IMR-90 (cell line): ENCODE data around the gene A4GNT. TPM values are rescaled to one million over a fixed set of nuclear protein-coding genes. Genes with fewer than 3 reads are reported as not detected.
A peak's percentile ranks its signal among the peaks of the same experiment; 100 is the strongest.

ENCODE experiments used
- ATAC-seq: fragments of 200-7000 bp; cut with Tn5 transposase; 2 replicates; pipeline ENCODE4 v1.9.1; 2020; ENCODE audit warnings: low read depth, mild to moderate bottlenecking, moderate library complexity
- BruUV-seq: library from RNA; stranded (reverse); fragments of 400-500 nt; replicated peaks from 2 replicates; lab custom pipeline; 2021; lab: Mats Ljungman, UMichigan
- CTCF ChIA-PET: fragments of 300-600 bp; formaldehyde crosslinking; extraction: SDS; loops from one replicate; lab custom pipeline; 2021; ENCODE audit warnings: antibody characterized with exemption; lab: Yijun Ruan, JAX
- POLR2A ChIA-PET: fragments of 300-600 bp; sonication (Branson Sonifier 250); formaldehyde crosslinking; loops from one replicate; lab custom pipeline; 2022; ENCODE audit warnings: antibody characterized with exemption; ENCODE audit not compliant: unreplicated experiment; lab: Charles Lee
- DNase-seq: peaks from one replicate; pipeline ENCODE4 v3.0.0; 2013
- H2AFZ ChIP-seq: replicated peaks from 2 replicates; pipeline ENCODE3; 2013; ENCODE audit warnings: low read length, mild to moderate bottlenecking; ENCODE audit not compliant: poor library complexity
- H2AK5ac ChIP-seq: 2 replicates; pipeline ENCODE4 v1.6.1; 2013; ENCODE audit warnings: low read depth, low read length, inconsistent platforms
- H2AK9ac ChIP-seq: replicated peaks from 2 replicates; pipeline ENCODE3; 2013; ENCODE audit warnings: mild to moderate bottlenecking, low read depth, low read length, moderate library complexity; ENCODE audit not compliant: poor library complexity
- H2BK120ac ChIP-seq: 2 replicates; pipeline ENCODE4 v1.6.1; 2013; ENCODE audit warnings: low read depth, low read length, inconsistent platforms
- H2BK15ac ChIP-seq: 3 replicates; pipeline ENCODE4 v1.6.1; 2013; ENCODE audit warnings: low read depth, low read length, inconsistent platforms
- H2BK20ac ChIP-seq: 2 replicates; pipeline ENCODE4 v1.6.1; 2013; ENCODE audit warnings: low read depth, mild to moderate bottlenecking, inconsistent platforms, low read length, moderate library complexity
- H2BK5ac ChIP-seq: 2 replicates; pipeline ENCODE4 v1.6.1; 2013; ENCODE audit warnings: mild to moderate bottlenecking, low read depth, low read length, inconsistent platforms; ENCODE audit not compliant: poor library complexity, severe bottlenecking
- H3K14ac ChIP-seq: replicated peaks from 2 replicates; pipeline ENCODE4 v1.6.1; 2013; ENCODE audit warnings: low read depth, low read length, inconsistent platforms
- H3K18ac ChIP-seq: 2 replicates; pipeline ENCODE4 v1.6.1; 2013; ENCODE audit warnings: low read depth, low read length, control low read depth
- H3K23ac ChIP-seq: 2 replicates; pipeline ENCODE4 v1.6.1; 2013; ENCODE audit warnings: low read depth, low read length, inconsistent platforms
- H3K27ac ChIP-seq: 2 replicates; pipeline ENCODE4 v1.5.1; 2013; ENCODE audit warnings: mild to moderate bottlenecking, control low read depth, low read length; ENCODE audit not compliant: insufficient read depth
- H3K27me3 ChIP-seq: 2 replicates; pipeline ENCODE4 v1.6.1; 2013; ENCODE audit warnings: low read length; ENCODE audit not compliant: control insufficient read depth, insufficient read depth
- H3K36me3 ChIP-seq: 2 replicates; pipeline ENCODE4 v1.6.1; 2013; ENCODE audit warnings: low read length, mixed read lengths; ENCODE audit not compliant: control insufficient read depth, insufficient read depth
- H3K4ac ChIP-seq: 2 replicates; pipeline ENCODE4 v1.6.1; 2013; ENCODE audit warnings: low read depth, low read length, inconsistent platforms
- H3K4me1 ChIP-seq: 2 replicates; pipeline ENCODE4 v1.6.1; 2013; ENCODE audit warnings: low read length, mixed read lengths; ENCODE audit not compliant: control insufficient read depth, insufficient read depth
- H3K4me2 ChIP-seq: 2 replicates; pipeline ENCODE4 v1.6.1; 2013; ENCODE audit warnings: low read depth, mild to moderate bottlenecking, control low read depth, low read length, moderate library complexity
- H3K4me3 ChIP-seq: 2 replicates; pipeline ENCODE4 v1.5.1; 2013; ENCODE audit warnings: low read depth, mild to moderate bottlenecking, control low read depth, low read length, moderate library complexity; ENCODE audit not compliant: insufficient read depth
- H3K56ac ChIP-seq: 2 replicates; pipeline ENCODE4 v1.6.1; 2013; ENCODE audit warnings: low read length, inconsistent platforms; ENCODE audit not compliant: insufficient read depth; ENCODE audit errors: extremely low read depth
- H3K79me1 ChIP-seq, 2 experiments: 2 replicates each; pipeline ENCODE4 v1.6.1; 2013; ENCODE audit warnings: low read length in 2 of 2, inconsistent platforms in 1 of 2, low read depth in 1 of 2
- H3K9ac ChIP-seq: 2 replicates; pipeline ENCODE4 v1.6.1; 2013; ENCODE audit warnings: low read depth, low read length, control low read depth
- H3K9me1 ChIP-seq: 2 replicates; pipeline ENCODE4 v1.6.1; 2013; ENCODE audit warnings: low read length, inconsistent platforms; ENCODE audit not compliant: insufficient read depth
- H3K9me3 ChIP-seq: 2 replicates; pipeline ENCODE4 v1.6.1; 2013; ENCODE audit warnings: low read length; ENCODE audit not compliant: control insufficient read depth, insufficient read depth
- H4K20me1 ChIP-seq: 2 replicates; pipeline ENCODE4 v1.6.1; 2013; ENCODE audit warnings: low read length, inconsistent platforms; ENCODE audit not compliant: insufficient read depth
- H4K5ac ChIP-seq: 2 replicates; pipeline ENCODE4 v1.6.1; 2013; ENCODE audit warnings: mild to moderate bottlenecking, low read depth, low read length, control low read depth
- H4K8ac ChIP-seq, 2 experiments: 2 replicates each; pipeline ENCODE4 v1.6.1; 2013; ENCODE audit warnings: low read depth in 2 of 2, low read length in 2 of 2, control low read depth in 1 of 2, inconsistent platforms in 1 of 2
- H4K91ac ChIP-seq: 2 replicates; pipeline ENCODE4 v1.6.1; 2013; ENCODE audit warnings: low read depth, low read length, inconsistent platforms; ENCODE audit not compliant: insufficient read depth
- BHLHE40 ChIP-seq: fragments of 150-350 bp; IDR thresholded peaks from 2 replicates; pipeline ENCODE4 v1.6.1; 2016; ENCODE audit warnings: mild to moderate bottlenecking, low read depth, low read length
- CEBPB ChIP-seq: IDR thresholded peaks from 2 replicates; pipeline ENCODE4 v1.6.1; 2012; ENCODE audit warnings: low read depth, low read length, improper control_type of control experiment
- CHD1 ChIP-seq: IDR thresholded peaks from 2 replicates; pipeline ENCODE4 v1.6.1; 2012; ENCODE audit warnings: low read depth, low read length, improper control_type of control experiment
- ELK1 ChIP-seq: fragments of 150-350 bp; IDR thresholded peaks from 2 replicates; pipeline ENCODE4 v1.6.1; 2016; ENCODE audit warnings: low read depth, mild to moderate bottlenecking, low read length, moderate library complexity, borderline replicate concordance
- FOS ChIP-seq: fragments of 150-350 bp; IDR thresholded peaks from 2 replicates; pipeline ENCODE4 v1.6.1; 2016; ENCODE audit warnings: low read depth, low read length
- MAFK ChIP-seq: IDR thresholded peaks from 2 replicates; pipeline ENCODE4 v1.6.1; 2012; ENCODE audit warnings: low read depth, low read length, improper control_type of control experiment
- MAZ ChIP-seq: IDR thresholded peaks from 2 replicates; pipeline ENCODE4 v1.6.1; 2012; ENCODE audit warnings: low read depth, mild to moderate bottlenecking, low read length, improper control_type of control experiment, moderate library complexity, borderline replicate concordance
- MXI1 ChIP-seq: IDR thresholded peaks from 2 replicates; pipeline ENCODE4 v1.6.1; 2012; ENCODE audit warnings: low read depth, mild to moderate bottlenecking, low read length, moderate library complexity, borderline replicate concordance
- NFE2L2 ChIP-seq: fragments of 150-350 bp; IDR thresholded peaks from 2 replicates; pipeline ENCODE4 v1.6.1; 2016; ENCODE audit warnings: low read depth, mild to moderate bottlenecking, low read length
- POLR2A ChIP-seq: IDR thresholded peaks from 2 replicates; pipeline ENCODE4 v1.6.1; 2012; ENCODE audit warnings: mild to moderate bottlenecking, low read depth, low read length
- RAD21 ChIP-seq: IDR thresholded peaks from 2 replicates; pipeline ENCODE4 v1.6.1; 2012; ENCODE audit warnings: low read length, improper control_type of control experiment
- RCOR1 ChIP-seq: IDR thresholded peaks from 2 replicates; pipeline ENCODE4 v1.6.1; 2012; ENCODE audit warnings: mild to moderate bottlenecking, low read length, improper control_type of control experiment; ENCODE audit not compliant: insufficient replicate concordance
- RFX5 ChIP-seq: IDR thresholded peaks from 2 replicates; pipeline ENCODE4 v1.8.0; 2012; ENCODE audit warnings: low read depth, mild to moderate bottlenecking, low read length, moderate library complexity
- SMC3 ChIP-seq: fragments of 150-350 bp; IDR thresholded peaks from 2 replicates; pipeline ENCODE4 v1.6.1; 2016; ENCODE audit warnings: low read depth, mild to moderate bottlenecking, antibody characterized with exemption, low read length, moderate library complexity
- USF2 ChIP-seq: fragments of 150-350 bp; IDR thresholded peaks from 2 replicates; pipeline ENCODE4 v1.6.1; 2017; ENCODE audit warnings: mild to moderate bottlenecking, antibody characterized with exemption, low read length, low read depth
- WGBS, 2 experiments: methylation state at CpG; one replicate each; pipeline versions ENCODE4 v1.1.5 to v1.1.7; 2013; ENCODE audit warnings: missing lambda C conversion rate in 2 of 2; ENCODE audit not compliant: insufficient read length in 1 of 2; ENCODE audit errors: extremely low coverage in 2 of 2; 5-methylcytosine and 5-hydroxymethylcytosine counted together
- dilution Hi-C: fragments of 300-500 bp; cut with HindIII; formaldehyde crosslinking; loops from one replicate; pipeline ENCODE4 v1.14.3; 2018; ENCODE audit warnings: low sequenced_read_pairs; ENCODE audit not compliant: unreplicated experiment
- in situ Hi-C: fragments of 300-500 bp; cut with MboI; formaldehyde crosslinking; loops from 3 replicates; pipeline ENCODE4 v1.14.3; 2019; ENCODE audit warnings: low sequenced_read_pairs, inconsistent platforms, mixed read lengths
- intact Hi-C: fragments of 100-400 bp; cut with micrococcal nuclease; formaldehyde crosslinking; loops from 2 replicates; pipeline ENCODE4 v1.10.0; 2022
- polyA plus RNA-seq, 3 experiments: library from polyadenylated mRNA; depleted of rRNA; stranded (reverse); fragments of >200 nt; gene quantifications; 2 replicates each; pipeline ENCODE4 v1.2.3, GENCODE V29; 2012; ENCODE audit warnings: low replicate concordance in 1 of 3
- total RNA-seq: library from RNA; depleted of rRNA; stranded (reverse); fragments of >200 nt; gene quantifications from 2 replicates; pipeline ENCODE4 v1.2.3, GENCODE V29; 2012

The A4GNT gene
- total and polyA plus RNA-seq, 2 of the 4 experiments (the other 2 are of a cell fraction), result not detected

- Histone ChIP-seq H3K56ac (peak overlapping the region; percentile 49), H3K4me1 (peaks cover 26% of the 10 kb centered on the region), H2BK5ac (peak overlapping the region; percentile 81), H4K5ac (peak overlapping the region; percentile 13; the same call in 1 of the 2 replicates), H3K4me3 (peak overlapping the region; percentile 26), H3K79me1 (peaks cover 13 to 48% of the 10 kb centered on the region in 2 experiments; a peak in 3 of 4 replicates), H2AK9ac (peak overlapping the region; percentile 79), H3K14ac (peak overlapping the region; percentile 70), H3K9me3 (no peaks in the 10 kb centered on the region), H3K23ac (peak overlapping the region; percentile 69), H3K36me3 (peaks cover 21% of the 10 kb centered on the region), H4K8ac (peak overlapping the region; percentile 28 to 30; a peak in 1 of 4 replicates), H3K4ac (peak overlapping the region; percentile 84), H2BK15ac (peak overlapping the region; percentile 53; the same call in 1 of the 3 replicates), H3K4me2 (peak overlapping the region; percentile 84), H3K9ac (peak overlapping the region; percentile 55), H3K27me3 (no peaks in the 10 kb centered on the region), H2AFZ (peak overlapping the region; percentile 79), H2AK5ac (peak overlapping the region; percentile 87; the same call in 1 of the 2 replicates), H3K9me1 (peaks cover 35% of the 10 kb centered on the region), H4K91ac (peak overlapping the region; percentile 78), H4K20me1 (peaks cover 32% of the 10 kb centered on the region), H3K27ac (peak overlapping the region; percentile 71), H3K18ac (peak overlapping the region; percentile 40; the same call in 1 of the 2 replicates), H2BK120ac (peak overlapping the region; percentile 75), H2BK20ac (0 out of 2 replicates have a peak overlapping the region, but pooled peaks have one; percentile 10)
- dilution Hi-C loops, result no loop called here
- no TSS peak for BruUV-seq
- ATAC-seq (peak; percentile 59), DNase-seq (peak; percentile 93)
- in situ Hi-C loops, result no loop called here
- 0% methylated on average over 2 of the region's 8 CpGs; no CpG with 5 or more reads in 1 of the 2 experiments for WGBS, 2 experiments
- ChIA-PET CTCF (interaction anchor here (2.1 kb wide), 1 partner anchor 13 kb away, joined by 6 read pairs; no protein-coding TSS in a partner anchor), POLR2A (no interaction called here)
- intact Hi-C loops, result loop anchor here (5.0 kb wide), 1 partner anchor 35 kb away; the partner anchor contains the start of gene DZIP1L
- TF ChIP-seq BHLHE40, result peak; percentile 77
- no peak for TF ChIP-seq RFX5
- TF ChIP-seq CEBPB, result no peak
- TF ChIP-seq USF2, result peak; percentile 88
- peak; percentile 78 for TF ChIP-seq FOS
- no peak for TF ChIP-seq NFE2L2
- TF ChIP-seq MXI1, result 0 out of 2 replicates have a peak, but pooled peaks have one; percentile 10
- TF ChIP-seq SMC3, result no peak
- TF ChIP-seq CHD1, result no peak
- TF ChIP-seq MAZ, result no peak; the same call in 1 of the 2 replicates
- TF ChIP-seq ELK1, result no peak
- TF ChIP-seq RCOR1, result no peak
- TF ChIP-seq MAFK, result no peak; the same call in 1 of the 2 replicates
- no peak for TF ChIP-seq POLR2A
- no peak; the same call in 1 of the 2 replicates for TF ChIP-seq RAD21
These were observed 49.9 kb downstream of the A4GNT start for GRCh38 chr3:138082085-138082991.
